Muscle layer of colon (tissue), 2 donors: Measurements from ENCODE around the gene PPL.

Experiments
- H3K27ac ChIP-seq: one replicate; pipeline ENCODE4 v1.7.0; 2013; ENCODE audit warnings: low read depth, mild to moderate bottlenecking, low read length, moderate library complexity
- H3K27me3 ChIP-seq, 2 donors: one replicate each; pipeline ENCODE4 v1.7.0; 2013; ENCODE audit warnings: low read length in 2 of 2, mild to moderate bottlenecking in 2 of 2; ENCODE audit not compliant: insufficient read depth in 2 of 2, control insufficient read depth in 1 of 2
- H3K36me3 ChIP-seq: one replicate; pipeline ENCODE4 v1.7.0; 2013; ENCODE audit warnings: mild to moderate bottlenecking, low read length; ENCODE audit not compliant: insufficient read depth
- H3K4me1 ChIP-seq: one replicate; pipeline ENCODE4 v1.7.0; 2013; ENCODE audit warnings: mild to moderate bottlenecking, low read length; ENCODE audit not compliant: insufficient read depth
- H3K4me3 ChIP-seq, 2 donors: one replicate each; pipeline ENCODE4 v1.7.0; 2013; ENCODE audit warnings: low read length in 2 of 2, low read depth in 1 of 2, mild to moderate bottlenecking in 1 of 2, moderate library complexity in 1 of 2
- H3K9ac ChIP-seq: one replicate; pipeline ENCODE4 v1.7.0; 2013; ENCODE audit warnings: low read length
- H3K9me3 ChIP-seq: one replicate; pipeline ENCODE4 v1.7.0; 2013; ENCODE audit warnings: mild to moderate bottlenecking, low read length
- donor health status: abdominal sarcoma.
- donor health status: Adenocarcinoma of cecum.

PPL gene

DNA sequence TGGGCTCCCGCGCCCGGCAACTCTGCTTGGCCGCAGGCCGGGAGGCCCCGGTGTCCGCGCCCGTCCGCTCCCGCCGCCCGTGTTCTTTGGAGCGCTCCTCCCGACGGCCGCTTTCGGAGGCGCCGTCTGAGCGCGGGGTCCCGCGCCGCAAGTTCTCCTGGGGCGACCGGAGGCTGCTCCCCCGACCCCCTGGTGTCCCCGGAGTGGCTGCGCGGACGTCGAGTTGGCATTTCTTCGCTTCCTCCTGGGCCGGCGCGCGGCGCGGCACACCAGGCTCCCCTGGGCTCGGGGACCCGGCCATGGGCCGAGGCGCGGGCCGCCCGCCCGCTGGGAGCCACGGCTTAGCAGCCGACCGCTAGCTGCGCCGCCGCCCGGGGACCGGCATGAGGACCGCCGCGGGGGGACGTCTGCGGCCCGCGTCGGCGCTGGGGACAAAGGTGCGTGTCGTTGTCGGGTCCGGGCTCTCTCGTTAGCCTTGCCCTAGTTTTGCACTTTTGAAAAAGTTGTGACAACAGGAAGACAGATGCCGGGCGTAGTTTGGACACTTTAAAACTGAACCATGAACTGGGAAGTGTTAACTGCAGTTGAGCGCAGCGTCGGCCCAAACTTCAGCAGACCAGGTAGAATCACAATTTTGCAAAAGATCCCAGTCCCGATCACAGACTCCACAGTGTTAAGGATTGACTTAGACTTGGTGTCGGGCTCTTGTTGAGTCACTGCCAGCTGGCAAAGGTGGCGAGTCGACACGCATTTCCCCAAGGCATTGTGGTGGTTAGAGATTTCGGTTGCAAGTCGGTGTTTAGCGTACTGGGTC is 89.0 kb downstream of the PPL start:
- Histone ChIP-seq H3K9ac (peak overlapping the region; percentile 28), H3K27me3 (no peaks in the 10 kb centered on the region), H3K36me3 (peaks cover 15% of the 10 kb centered on the region), H3K27ac (peak overlapping the region; percentile 92), H3K9me3 (no peaks in the 10 kb centered on the region), H3K4me1 (peaks cover 39% of the 10 kb centered on the region), H3K4me3 (peak overlapping the region; percentile 71 to 78)

GRCh38 chr16:4846901-4847773 is 89.8 kb downstream of the PPL start, which contains the start of the genes GLYR1 and UBN1:
TSS of gene GLYR1 (minus strand) at chr16:4847288. CDS start at chr16:4847265, 23 bp downstream.
TSS of gene UBN1 (plus strand) at chr16:4847481. CDS start at chr16:4852918, 5,437 bp downstream.
- Histone ChIP-seq H3K9me3 (no peaks in the 10 kb centered on the region), H3K4me3 (peak within 1 kb of the TSS; percentile 78 to 96), H3K4me1 (peaks cover 39% of the 10 kb centered on the region), H3K27me3 (no peaks in the 10 kb centered on the region), H3K36me3 (peaks cover 22% of the 10 kb centered on the region), H3K9ac (peak within 1 kb of the TSS; percentile 67), H3K27ac (peak within 1 kb of the TSS; percentile 92)

DNA sequence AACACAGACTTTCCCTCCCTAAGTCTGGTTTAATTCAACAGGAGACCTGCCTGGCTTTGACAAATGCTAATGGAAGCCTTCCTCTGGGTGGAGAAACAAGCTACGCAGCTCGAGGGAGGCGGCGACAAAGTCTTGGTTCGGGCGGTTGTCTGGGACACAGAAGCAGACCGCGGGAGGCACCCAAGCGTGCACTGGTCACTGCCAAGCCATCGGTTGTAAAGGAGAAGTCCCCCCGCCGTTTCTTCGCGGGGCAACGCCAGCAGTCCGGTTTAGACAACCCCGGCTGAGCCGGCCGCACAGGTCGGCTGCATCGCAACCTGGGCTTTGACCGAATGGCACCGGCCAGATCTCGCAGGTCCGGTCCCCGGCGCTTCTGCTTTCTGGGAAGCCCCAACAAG is 90.4 kb downstream of the PPL start:
- Histone ChIP-seq H3K36me3 (peaks cover 28% of the 10 kb centered on the region), H3K27ac (peak overlapping the region; percentile 92), H3K9me3 (no peaks in the 10 kb centered on the region), H3K4me1 (peaks cover 39% of the 10 kb centered on the region), H3K27me3 (no peaks in the 10 kb centered on the region), H3K9ac (peak overlapping the region; percentile 67), H3K4me3 (peak overlapping the region; percentile 78 to 96)

DNA sequence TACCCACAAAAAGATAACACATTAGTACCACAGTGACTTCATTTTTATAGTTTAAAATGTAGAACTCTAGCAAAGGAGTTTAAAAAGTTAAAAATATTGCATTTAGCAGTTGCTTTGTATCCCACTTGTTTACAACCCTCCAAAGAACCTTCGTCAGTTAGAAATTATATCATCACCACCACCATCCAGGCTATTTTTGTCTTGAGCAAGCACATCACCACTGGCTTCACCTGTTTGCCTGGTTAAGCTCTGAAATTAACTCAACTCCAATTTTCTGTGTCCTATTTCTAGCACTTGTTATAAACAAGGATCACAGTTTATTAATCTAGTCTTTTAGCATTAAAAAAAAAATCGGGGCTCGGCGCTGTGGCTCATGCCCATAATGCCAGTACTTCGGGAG is 96.0 kb downstream of the PPL start:
- no peak overlapping the region for H3K9ac ChIP-seq

DNA sequence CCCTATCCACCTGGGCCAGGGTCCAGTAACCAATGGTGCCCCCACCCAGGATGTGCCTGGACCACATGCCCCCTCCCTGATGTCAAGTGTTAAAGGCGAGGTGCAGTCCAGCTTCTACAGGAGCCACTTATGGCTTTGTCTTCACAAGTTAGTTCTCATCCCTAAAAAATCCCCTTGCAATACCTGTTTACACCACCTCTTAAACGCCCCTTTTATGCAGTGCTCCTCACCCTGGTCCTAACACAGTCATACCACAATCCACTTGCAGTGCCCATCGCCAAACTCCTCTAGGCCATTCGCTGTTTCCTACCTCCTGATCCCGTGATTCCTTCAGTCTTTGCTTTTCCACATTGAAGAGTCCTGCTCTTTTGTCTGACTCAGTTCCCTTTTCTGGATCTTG is 97.0 kb downstream of the PPL start:
- H3K36me3 ChIP-seq = peaks cover 77% of the 10 kb centered on the region

More for the DNA sequence above, 96.0 kb downstream of the PPL start:
- Histone ChIP-seq H3K36me3 (peaks cover 78% of the 10 kb centered on the region), H3K4me1 (peaks cover 8% of the 10 kb centered on the region), H3K4me3 (no peak overlapping the region), H3K27ac (no peak overlapping the region), H3K27me3 (no peaks in the 10 kb centered on the region), H3K9me3 (no peaks in the 10 kb centered on the region)

DNA sequence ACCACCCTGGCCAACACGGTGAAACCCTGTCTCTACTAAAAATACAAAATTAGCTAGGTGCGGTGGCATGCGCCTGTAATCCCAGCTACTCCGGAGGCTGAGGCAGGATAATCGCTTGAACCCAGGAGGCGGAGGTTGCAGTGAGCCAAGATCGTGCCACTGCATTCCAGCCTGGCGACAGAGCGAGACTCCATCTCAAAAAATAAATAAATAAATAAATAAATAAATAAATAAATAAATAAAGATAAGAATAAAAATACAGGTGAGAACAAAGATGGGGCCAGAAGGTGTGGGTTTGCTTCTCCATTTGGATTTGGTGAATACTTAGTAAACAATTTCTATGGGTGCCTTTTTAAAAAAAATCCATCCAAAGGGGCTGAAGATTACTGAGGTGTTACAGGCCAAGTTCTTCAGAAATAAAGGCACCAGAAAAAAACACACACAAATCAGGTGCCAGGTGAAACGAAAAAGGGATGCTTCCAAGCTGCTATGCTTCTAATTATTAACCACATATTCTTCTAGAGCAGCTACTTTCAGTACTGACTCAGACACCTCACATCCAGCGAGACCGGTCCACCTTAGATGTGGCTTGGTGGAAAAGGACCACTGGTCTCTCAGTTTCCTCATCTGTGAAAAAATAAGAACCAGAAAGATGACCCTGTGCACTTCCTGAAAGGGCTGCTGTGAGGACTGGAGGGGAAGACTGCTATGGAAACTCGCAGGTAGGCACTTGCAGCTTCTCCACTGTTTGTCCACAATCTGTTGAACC is 99.0 kb downstream of the PPL start:
- Histone ChIP-seq H3K36me3 (peaks cover 75% of the 10 kb centered on the region), H3K4me1 (no peaks in the 10 kb centered on the region), H3K27ac (no peak overlapping the region), H3K9ac (no peak overlapping the region), H3K9me3 (no peaks in the 10 kb centered on the region), H3K4me3 (no peak overlapping the region), H3K27me3 (no peaks in the 10 kb centered on the region)

More for the DNA sequence above, 97.0 kb downstream of the PPL start:
- Histone ChIP-seq H3K9me3 (no peaks in the 10 kb centered on the region), H3K27ac (no peak overlapping the region), H3K27me3 (no peaks in the 10 kb centered on the region), H3K9ac (no peak overlapping the region), H3K4me3 (no peak overlapping the region), H3K4me1 (no peaks in the 10 kb centered on the region)

DNA sequence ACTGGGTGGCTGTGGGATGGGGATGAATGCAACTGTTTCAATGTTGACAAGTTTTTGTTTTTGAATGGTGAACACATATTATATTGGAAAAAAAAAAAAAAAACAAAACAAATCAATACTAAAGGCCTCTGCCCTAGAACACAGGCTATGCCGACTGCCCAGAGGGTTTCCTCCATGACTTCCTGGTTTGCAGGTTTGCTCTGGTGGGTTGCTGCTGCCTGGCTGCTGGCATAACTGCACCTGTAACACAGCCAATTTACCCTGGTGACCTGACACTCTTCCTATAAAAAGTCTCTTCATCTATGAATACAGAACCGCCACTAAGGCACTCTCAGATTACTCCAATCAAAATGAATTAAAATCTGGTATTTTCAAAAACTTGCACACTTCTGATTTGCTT is 100.2 kb downstream of the PPL start:
- Histone ChIP-seq H3K4me1 (no peaks in the 10 kb centered on the region), H3K27ac (no peak overlapping the region), H3K9ac (no peak overlapping the region), H3K36me3 (peaks cover 77% of the 10 kb centered on the region), H3K9me3 (no peaks in the 10 kb centered on the region), H3K27me3 (no peaks in the 10 kb centered on the region), H3K4me3 (no peak overlapping the region)

- no peak overlapping the region for H3K4me3 ChIP-seq
- peaks cover 73% of the 10 kb centered on the region for H3K36me3 ChIP-seq
- no peak overlapping the region for H3K27ac ChIP-seq
- H3K9me3 ChIP-seq = no peaks in the 10 kb centered on the region
- no peak overlapping the region for H3K9ac ChIP-seq
- no peaks in the 10 kb centered on the region for H3K4me1 ChIP-seq
- H3K27me3 ChIP-seq = no peaks in the 10 kb centered on the region
Measured at GRCh38 chr16:4833584-4833983, 103.4 kb downstream of the PPL start.

GRCh38 chr16:4832698-4833343 is 104.1 kb downstream of the PPL start:
- no peak overlapping the region for H3K4me3 ChIP-seq
- H3K4me1 ChIP-seq = no peaks in the 10 kb centered on the region
- H3K36me3 ChIP-seq = peaks cover 71% of the 10 kb centered on the region
- no peaks in the 10 kb centered on the region for H3K27me3 ChIP-seq
- H3K9me3 ChIP-seq = no peaks in the 10 kb centered on the region
- H3K27ac ChIP-seq = no peak overlapping the region
- H3K9ac ChIP-seq = no peak overlapping the region
